GM19240 (cell line): ENCODE measurements around the gene SNCG.
"Not testable (repeated sequence)": the region's sequence is repeated elsewhere in the genome, so short reads cannot be mapped to it uniquely, and the experiment has no call there.

Experiments
- DNase-seq: peaks from one replicate; pipeline ENCODE4 v3.0.0; 2011; ENCODE audit warnings: low spot score; ENCODE audit not compliant: insufficient read length

SNCG gene

DNA sequence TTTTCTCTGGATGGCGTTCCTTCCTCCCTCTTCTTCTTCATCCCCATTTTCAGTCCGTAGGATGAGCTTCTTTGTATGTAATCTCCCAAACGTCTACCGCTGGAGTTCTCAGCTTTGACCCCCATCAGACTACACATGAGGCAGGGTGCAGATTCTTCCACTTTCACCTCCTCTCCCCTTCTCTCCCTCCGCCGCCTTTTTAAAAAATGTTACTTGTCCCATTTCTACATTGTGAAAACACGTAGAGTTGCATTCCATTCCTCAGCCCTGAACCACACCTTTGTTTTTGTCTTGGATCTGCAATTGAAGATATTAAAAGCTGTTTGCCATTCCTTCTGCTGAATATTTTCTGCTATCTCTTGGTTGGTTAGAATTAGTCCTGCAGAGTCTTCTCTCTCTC is 16.1 kb downstream of the SNCG start:
- no peak for DNase-seq

DNA sequence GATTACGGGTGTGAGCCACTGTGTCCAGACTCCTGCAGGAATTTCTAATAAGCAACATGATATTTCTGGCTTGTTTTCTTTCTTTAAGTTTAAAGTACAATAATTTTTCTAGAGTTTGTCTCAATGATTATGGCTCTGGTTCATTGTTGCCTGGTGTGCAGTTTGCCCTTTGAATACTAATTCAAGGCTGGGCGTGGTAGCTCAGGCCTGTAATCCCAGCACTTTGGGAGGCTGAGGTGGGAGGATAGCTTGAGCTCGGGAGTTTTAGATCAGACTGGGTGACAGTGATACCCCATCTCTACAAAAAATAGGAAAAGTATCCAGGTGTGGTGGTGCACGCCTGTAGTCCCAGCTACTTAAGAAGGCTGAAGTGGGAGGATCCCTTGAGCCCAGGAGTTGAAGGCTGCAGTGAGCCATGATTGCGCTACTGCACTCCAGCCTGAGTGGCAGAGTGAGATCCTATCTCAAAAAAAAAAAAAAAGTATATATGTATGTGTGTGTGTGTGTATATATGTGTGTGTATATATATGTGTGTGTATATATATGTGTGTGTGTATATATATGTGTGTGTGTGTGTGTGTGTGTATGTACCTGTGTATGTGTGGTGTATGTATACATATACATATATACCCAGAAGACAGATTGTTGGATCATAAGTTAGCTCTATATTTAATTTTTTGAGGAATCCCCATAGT is 18.1 kb downstream of the SNCG start:
- no peak for DNase-seq

DNA sequence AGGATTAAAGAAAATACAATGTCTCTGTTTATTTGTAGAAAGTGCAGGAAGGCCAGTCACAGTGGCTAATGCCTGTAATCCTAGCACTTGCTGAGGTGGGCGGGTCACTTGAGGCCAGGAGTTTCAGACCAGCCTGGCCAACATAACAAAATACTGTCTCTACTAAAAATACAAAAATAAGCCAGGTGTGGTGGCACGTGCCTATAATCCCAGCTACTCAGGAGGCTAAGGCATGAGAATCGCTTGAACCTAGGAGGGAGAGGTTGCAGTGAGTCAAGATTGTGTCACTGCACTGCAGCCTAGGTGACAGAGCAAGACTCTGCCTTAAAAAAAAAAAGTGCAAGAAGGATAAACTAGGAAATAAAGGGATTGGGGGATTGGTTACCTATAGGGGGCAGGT is 20.1 kb downstream of the SNCG start:
- DNase-seq, result not testable (repeated sequence)

DNA sequence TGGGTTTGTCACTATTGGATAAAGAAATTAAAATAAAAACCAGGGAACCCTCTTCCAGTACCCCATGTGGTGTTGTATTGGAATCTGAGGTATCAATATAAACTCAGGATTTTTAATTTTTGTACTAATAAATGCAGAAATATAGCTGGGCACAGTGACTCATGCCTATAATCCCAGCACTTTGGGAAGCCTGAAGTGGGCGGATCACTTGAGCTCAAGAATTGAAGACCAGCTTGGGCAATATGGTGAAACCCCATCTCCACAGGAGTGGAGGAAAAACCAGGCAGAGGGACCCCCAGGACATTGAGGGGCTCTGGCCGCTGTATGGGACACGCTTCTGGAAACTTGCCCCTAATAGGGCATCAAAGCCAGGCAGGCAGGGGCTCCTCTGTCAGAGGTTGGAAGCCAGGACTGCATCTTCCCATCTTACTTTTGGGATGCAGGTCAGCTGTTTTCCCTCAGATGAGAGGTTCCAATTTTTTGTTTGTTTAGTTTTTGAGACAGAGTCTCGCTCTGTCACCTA is 21.0 kb downstream of the SNCG start:
- no peak for DNase-seq

DNA sequence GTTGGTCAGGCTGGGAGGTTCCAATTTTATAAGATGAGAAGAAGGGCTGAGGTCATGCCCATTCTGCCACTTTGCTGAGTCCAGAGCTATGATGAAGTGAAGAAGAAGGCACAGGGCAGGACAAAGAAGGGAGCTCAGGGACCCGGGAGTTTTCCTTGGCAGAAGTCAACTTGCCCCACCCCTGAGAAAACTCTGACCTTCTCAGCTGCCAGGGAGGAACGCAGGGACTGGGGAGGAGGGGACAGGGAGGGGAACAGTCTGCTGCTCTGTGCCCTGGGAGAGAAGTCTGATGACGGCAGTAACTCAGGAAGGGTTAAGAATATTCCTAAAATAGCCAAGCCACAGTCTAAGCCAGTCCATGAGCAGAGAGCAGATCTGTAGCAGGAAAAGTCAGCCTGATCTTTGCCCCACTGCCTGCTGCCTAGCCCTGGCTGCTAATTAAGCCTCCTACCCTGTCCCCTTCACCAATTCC is 21.6 kb downstream of the SNCG start:
- DNase-seq, result no peak

DNA sequence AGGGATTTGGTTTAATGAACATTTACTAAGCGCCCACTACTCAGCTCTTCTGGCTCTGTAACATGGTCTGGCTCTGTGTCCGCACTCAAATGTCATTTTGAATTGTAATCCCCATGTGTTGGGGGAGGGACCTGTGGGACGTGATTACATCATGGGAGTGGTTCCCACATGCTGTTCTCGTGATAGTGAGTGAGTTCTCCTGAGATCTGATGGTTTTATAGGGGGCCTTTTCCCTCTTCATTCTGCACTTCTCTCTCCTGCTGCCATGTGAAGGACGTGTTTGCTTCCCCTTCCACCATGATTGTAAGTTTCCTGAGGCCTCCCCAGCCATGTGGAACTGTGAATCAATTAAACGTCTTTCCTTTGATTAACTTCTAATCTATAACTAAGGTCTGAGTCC is 22.6 kb downstream of the SNCG start:
- not testable (repeated sequence) for DNase-seq

DNA sequence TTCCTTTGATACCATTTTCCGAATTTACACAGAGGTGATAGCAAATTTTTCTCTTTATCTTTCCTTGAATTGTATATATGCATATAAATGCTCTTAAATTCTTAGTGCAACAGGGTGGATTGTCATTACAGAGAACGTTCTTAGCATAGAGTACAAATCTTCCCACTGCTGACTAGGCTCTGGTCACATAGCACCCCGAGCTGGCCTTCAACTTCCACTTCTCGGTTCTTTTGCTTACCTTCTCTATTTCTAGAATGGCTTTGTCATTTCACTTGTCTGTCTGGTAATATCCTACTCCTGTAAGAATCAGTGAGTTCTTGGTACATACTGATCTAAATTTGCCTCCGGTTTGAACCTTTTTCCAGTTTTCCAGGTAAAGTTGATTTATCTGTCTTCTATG is 23.3 kb downstream of the SNCG start:
- no peak for DNase-seq

DNA sequence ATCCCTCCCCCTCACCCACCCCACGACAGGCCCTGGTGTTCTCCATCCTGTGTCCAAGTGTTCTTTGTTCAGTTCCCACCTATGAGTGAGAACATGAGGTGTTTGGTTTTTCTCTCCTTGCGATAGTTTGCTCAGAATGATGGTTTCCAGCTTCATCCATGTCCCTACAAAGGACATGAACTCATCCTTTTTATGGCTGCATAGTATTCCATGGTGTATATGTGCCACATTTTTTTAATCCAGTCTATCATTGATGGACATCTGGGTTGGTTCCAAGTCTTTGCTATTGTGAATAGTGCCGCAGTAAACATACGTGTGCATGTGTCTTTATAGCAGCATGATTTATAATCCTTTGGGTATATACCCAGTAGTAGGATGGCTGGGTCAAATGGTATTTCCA is 26.1 kb downstream of the SNCG start:
- DNase-seq, result not testable (repeated sequence)

DNA sequence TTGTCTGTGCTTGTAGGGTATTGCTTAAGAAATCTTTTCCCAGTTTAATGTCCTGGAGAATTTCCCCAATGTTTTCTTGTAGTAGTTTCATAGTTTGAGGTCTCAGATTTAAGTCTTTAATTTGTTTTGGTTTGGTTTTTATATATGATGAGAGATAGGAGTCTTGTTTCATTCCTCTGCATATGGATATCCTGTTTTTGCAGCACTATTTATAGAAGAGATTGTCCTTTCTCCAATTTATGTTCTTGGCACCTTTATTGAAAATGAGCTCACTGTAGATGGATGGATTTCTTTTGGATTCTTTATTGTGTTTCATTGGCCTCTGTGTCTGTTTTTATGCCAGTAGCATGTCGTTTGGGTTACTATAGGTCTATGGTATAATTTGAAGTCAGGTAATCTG is 30.1 kb downstream of the SNCG start:
- DNase-seq, result no peak

DNA sequence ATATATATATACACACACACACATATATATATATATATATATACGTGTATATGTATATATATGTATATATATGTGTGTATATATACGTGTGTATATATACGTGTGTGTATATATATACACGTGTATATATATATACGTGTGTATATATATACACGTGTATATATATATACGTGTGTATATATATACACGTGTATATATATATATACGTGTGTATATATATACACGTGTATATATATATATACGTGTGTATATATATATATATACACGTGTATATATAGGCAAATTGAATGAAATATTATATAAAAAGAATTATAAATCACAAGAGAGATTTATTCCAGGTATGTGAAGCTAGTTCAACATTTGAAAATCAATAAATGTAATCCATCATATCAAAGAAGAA is 33.0 kb downstream of the SNCG start:
- not testable (repeated sequence) for DNase-seq

DNA sequence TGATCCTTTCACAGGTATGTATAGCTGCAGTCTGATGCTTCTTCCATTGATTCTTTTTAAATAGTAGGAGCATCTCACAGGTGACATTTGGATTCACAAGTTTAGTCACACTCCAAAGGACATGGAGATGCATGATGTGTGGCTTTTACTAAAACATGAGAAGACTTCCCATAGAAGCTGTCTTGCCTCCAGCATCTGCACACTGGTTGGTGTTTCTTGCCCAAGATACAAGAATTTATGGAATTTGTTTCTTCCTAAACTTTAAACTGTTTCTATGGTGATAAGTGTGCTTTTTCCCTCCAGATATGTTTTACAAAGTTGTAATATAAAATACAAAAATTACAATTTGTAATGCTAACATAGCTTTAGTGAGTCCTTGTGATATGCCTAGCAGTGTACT is 34.1 kb downstream of the SNCG start:
- no peak for DNase-seq

DNA sequence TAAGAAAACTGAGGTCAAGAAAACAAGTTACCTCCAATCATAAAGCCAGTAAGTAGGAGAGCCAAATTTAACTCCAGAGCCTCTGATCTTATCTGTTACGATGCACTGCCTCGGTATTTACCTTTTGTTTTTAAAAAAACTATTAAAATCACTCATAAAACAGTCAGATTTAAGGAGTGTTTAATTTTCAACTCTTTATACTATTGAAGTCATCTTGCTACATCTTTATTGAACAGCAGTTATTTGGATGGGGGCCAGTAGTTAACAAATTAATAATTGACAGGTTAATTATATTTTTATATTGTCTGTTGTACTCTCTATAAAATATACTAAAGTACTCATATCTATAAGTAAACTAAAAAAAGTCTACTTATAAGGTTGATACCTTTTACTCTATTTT is 34.5 kb downstream of the SNCG start:
- no peak for DNase-seq

DNA sequence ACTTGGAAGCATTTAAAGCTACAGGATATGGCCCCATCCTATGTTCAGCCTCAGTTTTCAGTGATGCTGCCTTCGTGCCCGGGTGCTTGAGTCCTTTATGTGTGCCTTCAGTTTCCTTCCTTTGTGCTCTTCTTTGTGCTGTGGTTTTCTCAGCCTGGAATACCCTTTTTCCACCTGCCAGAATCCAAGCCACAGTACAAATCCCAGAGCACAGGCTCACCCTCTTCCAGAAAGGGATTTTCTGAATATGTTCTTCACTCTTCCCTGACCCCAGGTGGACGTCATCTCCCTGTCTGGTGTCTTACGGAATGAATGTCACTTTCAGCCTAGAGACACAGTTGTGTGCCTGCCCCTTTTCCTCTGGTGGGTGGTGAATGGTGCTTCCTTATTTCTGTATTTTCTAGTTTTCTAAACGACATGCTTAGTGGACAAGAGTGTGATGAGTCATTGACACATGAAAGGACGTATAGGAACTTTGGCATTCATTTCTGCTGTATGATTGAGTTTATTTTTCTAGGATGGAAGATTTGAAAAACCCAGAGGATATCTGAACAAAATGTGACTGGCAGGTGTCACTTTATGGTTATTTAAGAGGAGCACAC is 41.5 kb downstream of the SNCG start:
- not testable (repeated sequence) for DNase-seq

DNA sequence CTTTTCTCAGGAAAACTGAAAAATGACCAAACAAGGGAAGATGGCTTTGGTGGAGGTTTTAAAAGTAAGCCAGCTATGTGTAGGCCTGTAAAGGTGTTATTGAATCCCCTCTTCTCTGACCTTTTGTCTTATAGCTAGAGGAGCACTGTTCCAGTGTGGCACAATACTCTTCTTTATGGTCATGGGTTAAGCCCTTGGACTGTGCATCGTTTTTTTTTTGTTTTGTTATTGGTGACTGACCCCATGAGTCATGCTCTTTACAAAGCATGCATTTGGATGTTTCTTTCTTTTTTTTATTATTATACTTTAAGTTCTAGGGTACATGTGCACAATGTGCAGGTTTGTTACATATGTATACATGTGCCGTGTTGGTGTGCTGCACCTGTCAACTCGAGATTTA is 42.1 kb downstream of the SNCG start:
- no peak for DNase-seq

DNA sequence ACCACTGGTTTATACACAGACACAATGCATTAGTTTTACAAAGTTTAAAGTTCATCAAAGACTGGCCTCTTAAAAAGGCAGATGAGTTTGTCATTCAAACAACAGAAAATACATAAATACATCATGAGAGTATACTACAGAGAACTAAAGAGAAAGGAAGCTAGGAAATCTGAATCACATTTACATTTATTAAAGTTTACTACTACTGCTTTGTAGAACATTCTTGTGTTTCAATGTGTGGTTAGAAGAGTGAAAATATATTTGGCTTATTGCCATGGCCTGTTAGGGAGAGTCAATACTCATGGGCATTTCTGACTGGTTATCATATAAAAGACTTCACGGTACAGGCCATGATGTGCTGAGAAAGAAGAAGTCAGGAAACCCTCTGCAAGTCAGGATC is 48.7 kb downstream of the SNCG start:
- not testable (repeated sequence) for DNase-seq

DNA sequence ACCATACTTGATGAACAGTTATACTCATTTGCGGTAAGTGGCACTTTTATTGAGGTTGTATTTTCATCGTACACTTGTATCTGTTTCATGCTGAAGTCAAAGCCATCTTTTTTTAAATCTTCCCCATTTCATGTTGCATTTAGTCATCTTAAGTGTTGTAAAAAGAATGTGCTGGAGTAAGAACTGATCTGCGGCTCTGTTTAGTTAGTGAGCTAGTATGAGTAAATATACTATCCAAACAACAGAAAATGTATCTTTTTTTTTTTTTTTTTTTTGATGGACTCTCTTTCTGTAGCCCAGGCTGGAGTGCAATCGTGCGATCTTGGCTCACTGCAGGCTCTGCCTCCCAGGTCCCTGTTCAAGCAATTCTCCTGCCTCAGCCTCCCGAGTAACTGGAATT is 49.3 kb downstream of the SNCG start:
- DNase-seq, result not testable (repeated sequence)

DNA sequence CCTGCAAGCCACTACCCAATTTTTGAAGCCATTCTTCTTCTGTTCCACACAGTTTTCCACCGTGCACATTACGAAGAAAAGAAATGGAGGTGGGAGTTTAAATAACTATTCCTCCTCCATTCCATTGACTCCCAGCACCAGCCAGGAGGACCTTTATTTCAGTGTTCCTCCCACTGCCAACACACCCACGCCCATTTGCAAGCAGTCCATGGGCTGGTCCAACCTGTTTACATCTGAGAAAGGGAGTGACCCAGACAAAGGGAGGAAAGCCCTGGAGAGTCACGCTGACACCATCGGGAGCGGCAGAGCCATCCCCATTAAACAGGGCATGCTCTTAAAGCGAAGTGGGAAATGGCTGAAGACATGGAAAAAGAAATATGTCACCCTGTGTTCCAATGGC is 49.9 kb downstream of the SNCG start:
- not testable (repeated sequence) for DNase-seq

DNA sequence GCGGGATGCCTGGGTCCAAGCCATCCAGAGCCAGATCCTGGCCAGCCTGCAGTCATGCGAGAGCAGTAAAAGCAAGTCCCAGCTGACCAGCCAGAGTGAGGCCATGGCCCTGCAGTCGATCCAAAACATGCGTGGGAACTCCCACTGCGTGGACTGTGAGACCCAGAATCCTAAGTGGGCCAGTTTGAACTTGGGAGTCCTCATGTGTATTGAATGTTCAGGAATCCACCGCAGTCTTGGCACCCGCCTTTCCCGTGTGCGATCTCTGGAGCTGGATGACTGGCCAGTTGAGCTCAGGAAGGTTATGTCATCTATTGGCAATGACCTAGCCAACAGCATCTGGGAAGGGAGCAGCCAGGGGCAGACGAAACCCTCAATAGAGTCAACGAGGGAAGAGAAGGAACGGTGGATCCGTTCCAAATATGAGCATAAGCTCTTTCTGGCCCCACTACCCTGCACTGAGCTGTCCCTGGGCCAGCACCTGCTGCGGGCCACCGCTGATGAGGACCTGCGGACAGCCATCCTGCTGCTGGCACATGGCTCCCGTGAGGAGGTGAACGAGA is 50.8 kb downstream of the SNCG start:
- not testable (repeated sequence) for DNase-seq
